Astrocyte of the spinal cord (primary cell): ENCODE results near the gene HDAC7.

Experiments
- DNase-seq: peaks from one replicate; pipeline ENCODE4 v3.0.0; 2011; ENCODE audit warnings: low read depth, low spot score
- H3K4me3 ChIP-seq: 2 replicates; pipeline ENCODE4 v1.5.1; 2011; ENCODE audit warnings: low read depth, mild to moderate bottlenecking, low read length, moderate library complexity
- CTCF ChIP-seq: IDR thresholded peaks from 2 replicates; pipeline ENCODE4 v1.5.1; 2012; ENCODE audit warnings: low read depth, mild to moderate bottlenecking, low read length, inconsistent platforms
- in situ Hi-C: cut with HindIII; loops from 2 replicates; pipeline ENCODE4 v1.10.0; 2017; ENCODE audit warnings: low sequenced_read_pairs

HDAC7 gene

DNA sequence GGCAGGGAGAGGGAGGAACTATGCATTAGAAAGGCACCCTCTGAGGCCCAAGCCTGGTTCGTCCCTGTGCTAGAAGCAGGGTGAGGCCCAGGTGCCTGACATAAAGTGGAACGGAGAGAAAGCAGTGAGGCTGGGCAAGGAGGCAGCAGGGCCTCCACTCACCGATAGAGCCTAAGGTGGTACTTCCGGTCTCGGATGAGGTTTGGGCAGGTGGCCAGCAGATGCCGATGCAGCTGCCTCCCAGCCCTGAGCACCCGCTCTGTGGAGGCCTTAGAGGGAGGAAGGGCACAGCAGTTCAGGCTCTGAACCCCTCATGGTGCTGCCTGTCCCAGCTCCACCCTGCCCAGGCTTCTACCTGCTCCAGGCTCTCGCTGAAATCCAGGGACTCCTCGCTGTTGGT lies 68.1 kb downstream of the HDAC7 start:
- in situ Hi-C loops = no loop called here
- no peak for TF ChIP-seq CTCF
- H3K4me3 ChIP-seq = no peak overlapping the region
- no peak for DNase-seq

GRCh38 chr12:47750916-47751470 lies 68.7 kb downstream of the HDAC7 start:
- no peak for TF ChIP-seq CTCF
- in situ Hi-C loops = no loop called here
- H3K4me3 ChIP-seq = no peak overlapping the region
- no peak for DNase-seq

DNA sequence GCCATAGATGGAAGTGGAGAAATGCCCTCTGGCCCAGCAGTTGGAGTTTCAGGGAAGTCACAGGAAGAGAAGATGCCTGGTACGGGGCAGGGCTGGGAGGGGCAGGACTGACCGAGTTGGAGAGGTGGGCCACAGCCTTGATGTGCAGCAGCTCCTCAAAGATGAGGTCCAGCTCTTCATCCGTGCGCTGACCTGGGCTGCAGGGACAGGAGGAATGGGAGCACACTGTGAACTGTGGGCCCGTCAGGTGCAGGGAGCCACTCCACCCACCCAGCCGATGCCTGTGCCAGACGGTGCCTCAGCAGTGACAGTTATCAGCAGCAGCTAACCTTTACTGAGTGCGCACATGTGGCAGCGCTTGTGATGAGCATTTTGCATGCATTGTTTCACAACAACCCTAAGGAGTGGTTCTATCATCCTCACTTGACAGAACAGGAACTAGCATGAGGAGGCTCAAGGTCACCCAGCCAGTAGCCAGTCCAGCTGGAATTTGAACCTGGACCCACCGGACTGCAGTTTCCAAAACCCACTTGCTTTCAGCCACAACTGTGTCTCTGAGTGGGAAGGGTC lies 69.4 kb downstream of the HDAC7 start:
- H3K4me3 ChIP-seq = no peak overlapping the region
- in situ Hi-C loops = no loop called here
- no peak for TF ChIP-seq CTCF
- no peak for DNase-seq

GRCh38 chr12:47748899-47749298 lies 70.8 kb downstream of the HDAC7 start:
- TF ChIP-seq CTCF = no peak
- no peak for DNase-seq
- in situ Hi-C loops = no loop called here
- H3K4me3 ChIP-seq = no peak overlapping the region

DNA sequence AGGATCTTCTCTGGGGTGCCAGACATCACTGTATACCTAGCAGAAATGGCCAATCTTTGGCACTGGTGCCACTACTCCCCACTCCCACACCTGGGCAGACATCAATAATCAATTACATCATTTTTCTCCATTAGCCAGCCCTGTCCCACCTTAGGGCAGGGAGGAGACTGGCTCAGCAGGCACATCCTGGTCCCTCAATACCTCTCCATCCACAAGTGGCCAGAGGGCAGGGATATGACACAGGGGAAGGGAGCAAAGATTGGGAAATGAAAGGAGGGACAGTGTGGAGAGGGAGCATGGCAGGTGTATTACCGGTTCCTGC lies 71.2 kb downstream of the HDAC7 start:
- in situ Hi-C loops = no loop called here
- TF ChIP-seq CTCF = no peak
- no peak for DNase-seq
- H3K4me3 ChIP-seq = no peak overlapping the region

DNA sequence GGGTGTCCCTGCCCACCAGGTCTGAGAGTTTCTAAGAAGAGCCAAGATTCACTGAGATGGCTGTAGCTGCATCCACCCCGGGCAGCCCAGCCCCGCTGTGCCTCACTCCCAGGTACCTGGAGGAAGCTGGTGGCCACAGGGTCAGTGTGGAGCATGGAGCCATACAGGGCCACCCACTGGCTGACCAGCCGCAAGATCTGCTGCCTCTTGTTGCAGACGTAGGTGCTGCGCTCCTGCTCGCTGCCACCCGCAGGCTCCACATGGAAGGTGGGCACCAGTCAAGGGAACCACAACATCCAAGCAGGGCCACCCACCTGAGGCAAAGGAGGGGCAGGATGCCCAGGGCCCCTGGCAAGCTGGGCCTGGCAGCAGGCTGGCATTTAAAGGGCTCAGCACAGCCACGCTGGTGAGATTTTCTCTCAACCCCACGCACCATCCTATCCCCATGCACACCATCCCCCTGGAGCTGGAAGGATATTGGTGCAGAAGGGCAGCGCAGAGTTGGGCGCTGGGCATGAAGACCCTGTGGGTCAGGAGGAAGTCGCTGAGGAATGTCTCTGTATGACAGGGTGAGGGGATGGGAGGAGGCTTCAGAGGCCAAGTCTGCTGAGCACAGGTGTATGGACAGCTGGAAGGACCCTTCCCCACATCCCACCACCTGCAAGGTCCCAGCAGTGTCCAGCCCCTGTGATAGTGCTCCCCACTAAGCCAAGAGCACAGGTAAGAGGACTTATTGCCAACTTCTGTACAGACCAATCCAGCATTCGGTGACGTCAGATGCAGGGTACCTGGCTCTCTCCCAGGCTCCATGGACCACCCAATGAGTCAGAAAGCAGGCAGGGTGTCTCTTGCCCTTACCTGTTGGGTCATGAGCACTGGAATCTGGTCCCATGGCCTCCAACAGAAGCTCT lies 71.9 kb downstream of the HDAC7 start:
- in situ Hi-C loops = no loop called here
- no peak for TF ChIP-seq CTCF
- H3K4me3 ChIP-seq = no peak overlapping the region
- no peak for DNase-seq
